ENCODE data around the gene F7.
"Not testable (repeated sequence)": the region's sequence is repeated elsewhere in the genome, so short reads cannot be mapped to it uniquely, and the experiment has no call there.

F7 gene

GRCh38 chr13:113102302-113102701 is 3.3 kb upstream of the F7 start:
- not testable (repeated sequence) for DNase-seq (ENCODE audit: low read depth, low spot score)

GRCh38 chr13:113102727-113103126 is 2.9 kb upstream of the F7 start:
- DNase-seq (ENCODE audit: low read depth, low spot score) = no peak

DNA sequence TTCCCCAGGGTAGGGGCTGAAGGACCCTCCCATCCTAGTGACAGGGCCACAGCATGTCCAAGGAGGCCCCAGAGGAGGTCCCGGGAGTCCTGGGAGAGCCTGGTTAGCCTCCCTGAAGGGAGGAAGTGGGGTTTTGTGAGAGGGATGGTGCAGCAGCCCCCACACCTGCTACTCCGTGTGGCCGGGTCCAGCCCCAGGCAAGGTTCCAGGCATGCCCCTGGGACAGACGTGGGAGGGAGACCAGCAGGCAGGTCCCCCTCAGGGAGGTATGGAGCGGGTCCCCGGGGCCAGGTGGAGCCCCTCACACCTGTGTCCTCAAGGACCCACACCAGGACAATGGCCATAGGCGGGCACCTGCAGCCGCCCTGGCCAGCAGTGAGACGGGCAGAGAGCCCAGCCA is 1.9 kb upstream of the F7 start:
- no peak for DNase-seq (ENCODE audit: low read depth, low spot score)

DNA sequence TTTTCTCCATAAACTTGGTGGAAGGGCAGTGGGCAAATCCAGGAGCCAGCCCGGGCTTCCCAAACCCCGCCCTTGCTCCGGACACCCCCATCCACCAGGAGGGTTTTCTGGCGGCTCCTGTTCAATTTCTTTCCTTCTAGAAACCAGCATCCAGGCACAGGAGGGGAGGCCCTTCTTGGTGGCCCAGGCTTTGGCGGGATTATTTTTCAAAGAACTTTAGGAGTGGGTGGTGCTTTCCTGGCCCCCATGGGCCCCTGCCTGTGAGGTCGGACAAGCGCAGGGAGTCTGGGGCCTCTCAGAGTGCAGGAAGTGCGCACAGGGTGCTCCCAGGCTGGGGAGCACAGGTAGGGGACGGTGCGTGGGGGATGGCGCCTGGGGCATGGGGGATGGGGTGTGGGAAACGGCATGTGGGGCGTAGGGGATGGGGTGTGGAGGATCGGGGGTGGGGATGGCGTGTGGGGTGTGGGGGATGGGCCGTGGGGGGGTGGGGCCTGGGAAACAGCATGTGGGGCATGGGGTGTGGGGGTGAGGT is 396 bp downstream of the F7 start:
- DNase-seq (ENCODE audit: low read depth, low spot score) = no peak

DNA sequence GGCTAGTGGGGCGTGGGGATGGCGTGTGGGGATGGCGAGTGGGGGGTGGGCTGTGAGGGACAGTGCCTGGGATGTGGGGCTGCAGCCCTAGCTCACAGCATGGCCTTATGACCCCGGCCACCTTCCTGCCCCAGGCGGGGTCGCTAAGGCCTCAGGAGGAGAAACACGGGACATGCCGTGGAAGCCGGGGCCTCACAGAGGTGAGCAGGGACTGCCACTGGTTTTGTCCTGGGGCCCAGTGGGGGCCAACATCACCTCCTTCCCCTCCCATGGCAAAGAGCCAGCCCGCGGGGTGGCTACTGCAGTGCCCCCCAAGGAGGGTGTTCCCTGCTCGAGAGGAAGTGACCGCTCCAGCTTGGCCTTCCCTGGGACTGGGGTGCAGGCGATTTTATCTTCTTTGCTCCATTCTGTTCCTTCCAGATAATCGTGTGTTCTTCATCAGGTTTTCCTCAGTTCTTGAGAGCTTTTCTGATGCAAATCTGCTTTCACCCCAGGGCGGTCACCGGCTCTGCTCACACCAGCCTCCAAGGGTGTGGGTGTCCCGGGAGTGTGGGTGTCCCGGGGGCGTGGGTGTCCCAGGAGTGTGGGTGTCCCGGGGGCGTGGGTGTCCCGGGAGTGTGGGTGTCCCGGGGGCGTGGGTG is 1.2 kb downstream of the F7 start:
- no peak for DNase-seq (ENCODE audit: low read depth, low spot score)

DNA sequence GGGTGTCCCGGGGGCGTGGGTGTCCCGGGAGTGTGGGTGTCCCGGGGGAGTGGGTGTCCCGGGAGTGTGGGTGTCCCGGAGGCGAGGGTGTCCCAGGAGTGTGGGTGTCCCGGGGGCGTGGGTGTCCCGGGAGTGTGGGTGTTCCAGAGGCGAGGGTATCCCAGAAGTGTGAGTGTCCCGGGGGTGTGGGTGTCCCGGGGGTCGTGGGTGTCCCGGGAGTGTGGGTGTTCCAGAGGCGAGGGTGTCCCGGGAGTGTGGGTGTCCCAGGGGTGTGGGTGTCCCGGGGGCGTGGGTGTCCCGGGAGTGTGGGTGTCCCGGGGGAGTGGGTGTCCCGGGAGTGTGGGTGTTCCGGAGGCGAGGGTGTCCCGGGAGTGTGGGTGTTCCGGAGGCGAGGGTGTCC is 2.9 kb downstream of the F7 start:
- not testable (repeated sequence) for DNase-seq (ENCODE audit: low read depth, low spot score)

DNA sequence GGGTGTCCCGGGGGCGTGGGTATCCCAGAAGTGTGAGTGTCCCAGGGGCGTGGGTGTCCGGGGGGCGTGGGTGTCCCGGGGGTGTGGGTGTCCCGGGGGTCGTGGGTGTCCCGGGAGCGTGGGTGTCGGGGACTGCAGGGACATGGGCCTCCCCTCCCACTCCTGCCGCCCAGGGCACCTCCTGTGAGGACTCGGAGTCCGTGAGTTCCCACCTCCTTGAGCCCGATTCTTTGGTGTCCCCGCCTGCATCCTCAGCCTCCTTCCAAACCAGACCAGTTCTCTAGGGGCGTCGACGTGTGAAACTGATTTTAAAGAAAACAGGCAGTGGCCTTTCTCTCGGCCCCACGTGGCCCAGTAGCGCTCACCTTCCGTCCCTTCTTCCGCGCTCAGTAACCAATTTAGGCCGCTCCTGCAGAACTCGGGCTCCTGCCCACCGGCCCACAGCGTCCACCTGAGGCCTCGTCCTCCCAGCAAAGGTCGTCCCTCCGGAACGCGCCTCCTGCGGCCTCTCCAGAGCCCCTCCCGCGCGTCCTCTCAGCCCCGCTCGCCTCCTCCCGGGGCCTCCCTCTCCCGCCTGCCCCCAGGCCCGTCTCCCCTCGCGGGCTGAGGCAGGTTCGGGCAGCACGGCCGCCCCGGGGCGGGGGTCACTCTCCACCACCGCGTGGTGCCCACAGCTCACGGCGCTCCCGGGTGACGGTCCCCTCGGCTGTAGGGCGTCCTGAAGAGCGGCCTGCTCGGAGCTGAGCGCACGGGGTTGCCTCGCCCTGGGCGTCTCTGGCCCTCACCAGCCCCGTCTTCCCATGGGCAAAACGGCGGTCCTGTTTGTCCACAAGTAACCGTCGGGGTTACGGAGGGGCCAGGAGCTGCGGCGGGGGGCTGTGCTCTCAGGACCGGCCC is 3.8 kb downstream of the F7 start:
- no peak for DNase-seq (ENCODE audit: low read depth, low spot score)

- no peak for DNase-seq (ENCODE audit: low read depth, low spot score)
Observed at GRCh38 chr13:113110048-113110851, 4.7 kb downstream of the F7 start.

- no peak for DNase-seq (ENCODE audit: low read depth, low spot score)
Observed at GRCh38 chr13:113110852-113111315, 5.3 kb downstream of the F7 start.

DNA sequence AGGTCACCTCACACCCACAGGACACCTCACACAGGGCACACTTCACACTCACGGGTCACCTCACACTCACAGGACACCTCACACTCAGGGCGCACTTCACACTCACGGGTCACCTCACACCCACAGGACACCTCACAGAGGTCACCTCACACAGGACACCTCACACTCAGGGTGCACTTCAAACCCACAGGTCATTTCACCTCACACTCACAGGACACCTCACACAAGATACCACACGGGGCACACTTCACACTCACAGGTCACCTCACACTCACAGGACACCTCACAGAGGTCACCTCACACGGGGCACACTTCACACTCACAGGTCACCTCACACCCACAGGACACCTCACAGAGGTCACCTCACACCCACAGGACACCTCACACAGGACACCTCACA is 6.2 kb downstream of the F7 start:
- not testable (repeated sequence) for DNase-seq (ENCODE audit: low read depth, low spot score)

DNA sequence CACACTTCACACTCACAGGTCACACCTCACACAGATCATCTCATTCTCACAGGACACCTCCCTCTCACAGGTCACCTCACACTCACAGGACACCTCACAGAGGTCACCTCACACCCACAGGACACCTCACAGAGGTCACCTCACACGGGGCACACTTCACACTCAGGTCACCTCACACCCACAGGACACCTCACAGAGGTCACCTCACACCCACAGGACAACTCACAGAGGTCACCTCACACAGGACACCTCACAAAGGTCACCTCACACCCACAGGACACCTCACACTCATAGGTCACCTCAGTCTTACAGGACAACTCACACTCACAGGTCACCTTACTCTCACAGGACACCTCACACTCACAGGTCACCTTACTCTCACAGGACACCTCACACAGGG is 6.9 kb downstream of the F7 start:
- DNase-seq (ENCODE audit: low read depth, low spot score) = not testable (repeated sequence)

GRCh38 chr13:113112893-113113845 is 7.6 kb downstream of the F7 start:
- no peak for DNase-seq (ENCODE audit: low read depth, low spot score)

- DNase-seq (ENCODE audit: low read depth, low spot score) = no peak
Observed at GRCh38 chr13:113113846-113114271, 8.3 kb downstream of the F7 start.

- no peak for DNase-seq (ENCODE audit: low read depth, low spot score)
Observed at GRCh38 chr13:113114511-113115362, 9.1 kb downstream of the F7 start.

- DNase-seq (ENCODE audit: low read depth, low spot score) = no peak
Observed at GRCh38 chr13:113115363-113116205, 10.0 kb downstream of the F7 start.

DNA sequence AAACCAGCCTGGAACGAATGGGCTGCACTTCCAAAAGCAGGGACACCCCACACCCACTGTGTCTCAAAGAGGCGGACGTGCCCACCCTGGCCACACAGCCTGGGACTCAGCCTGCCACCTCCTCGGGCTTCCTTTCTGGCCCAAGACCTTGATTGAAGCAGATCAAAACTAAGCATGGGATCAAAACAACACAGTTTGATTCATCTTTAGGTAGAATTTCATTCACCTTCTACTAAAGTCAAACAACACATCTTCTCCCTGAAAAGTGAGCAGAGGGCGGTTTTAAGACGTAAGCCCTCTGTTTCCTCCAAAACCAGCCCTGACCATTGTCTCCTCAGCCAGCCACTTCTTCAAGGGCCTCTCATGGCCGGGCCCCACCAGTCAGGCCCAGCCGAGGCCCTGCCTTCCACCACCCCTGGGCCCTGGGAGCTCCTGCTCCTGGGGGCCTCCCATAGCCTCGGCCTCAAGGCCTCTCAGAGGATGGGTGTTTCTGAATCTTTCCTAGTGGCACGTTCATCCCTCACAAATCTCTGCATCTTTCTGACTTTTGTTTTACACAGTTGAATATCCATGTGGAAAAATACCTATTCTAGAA is 10.7 kb downstream of the F7 start:
- DNase-seq (ENCODE audit: low read depth, low spot score) = no peak

- no peak for DNase-seq (ENCODE audit: low read depth, low spot score)
Observed at GRCh38 chr13:113116871-113117271, 11.3 kb downstream of the F7 start.

- DNase-seq (ENCODE audit: low read depth, low spot score) = no peak
Observed at GRCh38 chr13:113117335-113117872, 11.8 kb downstream of the F7 start.
